Activated CD8-positive, alpha-beta T cell treated with anti-CD3 and anti-CD28 coated beads for 36 hours (primary cell): Measurements from ENCODE around the gene DCAF12. TPM values are rescaled to one million over a fixed set of nuclear protein-coding genes. Genes with fewer than 3 reads are reported as not detected.

Source experiments
- ATAC-seq: fragments of 200-7000 bp; cut with Tn5 transposase; one replicate; pipeline ENCODE4 v1.10.0; 2021; ENCODE audit warnings: mild to moderate bottlenecking, moderate library complexity
- CTCF ChIA-PET: fragments of 350-600 bp; sonication (Branson Sonifier 250); formaldehyde crosslinking; loops from one replicate; lab custom pipeline; 2021; ENCODE audit warnings: antibody characterized with exemption; lab: Charles Lee
- POLR2A ChIA-PET: fragments of 350-600 bp; sonication (Branson Sonifier 250); formaldehyde crosslinking; loops from one replicate; lab custom pipeline; 2021; ENCODE audit warnings: antibody characterized with exemption; lab: Charles Lee
- DNase-seq: peaks from one replicate; pipeline ENCODE4 v3.0.0-alpha.2; 2020
- H3K27ac Mint-ChIP-seq: one replicate; pipeline ENCODE4 v1.8.0; 2021; ENCODE audit warnings: mild to moderate bottlenecking, mixed read lengths
- H3K27me3 Mint-ChIP-seq: one replicate; pipeline ENCODE4 v1.8.0; 2021; ENCODE audit warnings: mixed read lengths
- H3K36me3 Mint-ChIP-seq: one replicate; pipeline ENCODE4 v1.8.0; 2021; ENCODE audit warnings: low read depth, mixed read lengths
- H3K4me1 Mint-ChIP-seq: one replicate; pipeline ENCODE4 v1.8.0; 2021; ENCODE audit warnings: low read depth, mixed read lengths
- H3K4me3 Mint-ChIP-seq: one replicate; pipeline ENCODE4 v1.8.0; 2021; ENCODE audit warnings: mild to moderate bottlenecking, moderate library complexity, mixed read lengths
- H3K9me3 Mint-ChIP-seq: one replicate; pipeline ENCODE4 v1.8.0; 2021; ENCODE audit warnings: mixed read lengths
- intact Hi-C: fragments of 100-400 bp; cut with micrococcal nuclease; formaldehyde crosslinking; loops from one replicate; pipeline ENCODE4 v1.10.0; 2022
- total RNA-seq, 2 experiments: library from RNA; stranded (reverse); gene quantifications; one replicate each; pipeline ENCODE4 v1.2.3, GENCODE V29; 2021
- TF ChIP-seq, protein P1 (sequence below): fragments of 200-600 bp; IDR thresholded peaks from one replicate; pipeline ENCODE4 v1.8.0; 2022; ENCODE audit warnings: antibody characterized with exemption, mild to moderate bottlenecking

The DCAF12 gene
- total RNA-seq, 2 experiments from 2014 or later, result 30.5 to 34.7 TPM

- intact Hi-C loops, result loop anchor here (10.0 kb wide), 1 partner anchor 131 kb away; no protein-coding TSS in a partner anchor
- TF ChIP-seq, protein P1, sequence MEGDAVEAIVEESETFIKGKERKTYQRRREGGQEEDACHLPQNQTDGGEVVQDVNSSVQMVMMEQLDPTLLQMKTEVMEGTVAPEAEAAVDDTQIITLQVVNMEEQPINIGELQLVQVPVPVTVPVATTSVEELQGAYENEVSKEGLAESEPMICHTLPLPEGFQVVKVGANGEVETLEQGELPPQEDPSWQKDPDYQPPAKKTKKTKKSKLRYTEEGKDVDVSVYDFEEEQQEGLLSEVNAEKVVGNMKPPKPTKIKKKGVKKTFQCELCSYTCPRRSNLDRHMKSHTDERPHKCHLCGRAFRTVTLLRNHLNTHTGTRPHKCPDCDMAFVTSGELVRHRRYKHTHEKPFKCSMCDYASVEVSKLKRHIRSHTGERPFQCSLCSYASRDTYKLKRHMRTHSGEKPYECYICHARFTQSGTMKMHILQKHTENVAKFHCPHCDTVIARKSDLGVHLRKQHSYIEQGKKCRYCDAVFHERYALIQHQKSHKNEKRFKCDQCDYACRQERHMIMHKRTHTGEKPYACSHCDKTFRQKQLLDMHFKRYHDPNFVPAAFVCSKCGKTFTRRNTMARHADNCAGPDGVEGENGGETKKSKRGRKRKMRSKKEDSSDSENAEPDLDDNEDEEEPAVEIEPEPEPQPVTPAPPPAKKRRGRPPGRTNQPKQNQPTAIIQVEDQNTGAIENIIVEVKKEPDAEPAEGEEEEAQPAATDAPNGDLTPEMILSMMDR, result no peak
- peak; percentile 12 for ATAC-seq
- peak; percentile 50 for DNase-seq
- CTCF ChIA-PET, result no interaction called here
- no peaks in the 10 kb centered on the region for H3K9me3 Mint-ChIP-seq
- H3K4me3 Mint-ChIP-seq, result peak overlapping the region; percentile 98
- peaks cover 45% of the 10 kb centered on the region for H3K4me1 Mint-ChIP-seq
- peaks cover 45% of the 10 kb centered on the region for H3K36me3 Mint-ChIP-seq
- no peaks in the 10 kb centered on the region for H3K27me3 Mint-ChIP-seq
- POLR2A ChIA-PET, result no interaction called here
- peak overlapping the region; percentile 97 for H3K27ac Mint-ChIP-seq
These were observed 2.8 kb downstream of the DCAF12 start for GRCh38 chr9:34123682-34124081.

- H3K9me3 Mint-ChIP-seq, result no peaks in the 10 kb centered on the region
- DNase-seq (no peak), ATAC-seq (no peak)
- POLR2A ChIA-PET, result no interaction called here
- H3K27ac Mint-ChIP-seq, result no peak overlapping the region
- no peak overlapping the region for H3K4me3 Mint-ChIP-seq
- no peaks in the 10 kb centered on the region for H3K27me3 Mint-ChIP-seq
- TF ChIP-seq, protein P1, result no peak
- peaks cover 47% of the 10 kb centered on the region for H3K36me3 Mint-ChIP-seq
- intact Hi-C loops, result loop anchor here (10.0 kb wide), 1 partner anchor 133 kb away; no protein-coding TSS in a partner anchor
- peaks cover 42% of the 10 kb centered on the region for H3K4me1 Mint-ChIP-seq
- CTCF ChIA-PET, result interaction anchor here (1.1 kb wide), 1 partner anchor 131 kb away, joined by 3 read pairs; no protein-coding TSS in a partner anchor
These were observed 4.5 kb downstream of the DCAF12 start for GRCh38 chr9:34121996-34122395.

- Mint-ChIP-seq H3K27ac (no peak overlapping the region), H3K27me3 (no peaks in the 10 kb centered on the region), H3K9me3 (no peaks in the 10 kb centered on the region), H3K36me3 (peaks cover 48% of the 10 kb centered on the region), H3K4me3 (no peak overlapping the region), H3K4me1 (peaks cover 35% of the 10 kb centered on the region)
- ChIA-PET POLR2A (interaction anchor here (0.5 kb wide), 1 partner anchor 167 kb away, joined by 3 read pairs; no protein-coding TSS in a partner anchor), CTCF (interaction anchor here (1.1 kb wide), 1 partner anchor 257 kb away, joined by 3 read pairs; the partner anchor contains the start of gene MYORG)
- TF ChIP-seq, protein P1, result no peak
- DNase-seq (no peak), ATAC-seq (no peak)
- intact Hi-C loops, result loop anchor here (10.0 kb wide), 1 partner anchor 135 kb away; no protein-coding TSS in a partner anchor
These were observed 6.8 kb downstream of the DCAF12 start for GRCh38 chr9:34119713-34120112.

GRCh38 chr9:34114436-34114835 is 12.1 kb downstream of the DCAF12 start:
- CTCF ChIA-PET, result interaction anchor here (0.8 to 1.0 kb wide), 2 partner anchors 41 to 139 kb away, joined by 3 read pairs; no protein-coding TSS in a partner anchor

DNA sequence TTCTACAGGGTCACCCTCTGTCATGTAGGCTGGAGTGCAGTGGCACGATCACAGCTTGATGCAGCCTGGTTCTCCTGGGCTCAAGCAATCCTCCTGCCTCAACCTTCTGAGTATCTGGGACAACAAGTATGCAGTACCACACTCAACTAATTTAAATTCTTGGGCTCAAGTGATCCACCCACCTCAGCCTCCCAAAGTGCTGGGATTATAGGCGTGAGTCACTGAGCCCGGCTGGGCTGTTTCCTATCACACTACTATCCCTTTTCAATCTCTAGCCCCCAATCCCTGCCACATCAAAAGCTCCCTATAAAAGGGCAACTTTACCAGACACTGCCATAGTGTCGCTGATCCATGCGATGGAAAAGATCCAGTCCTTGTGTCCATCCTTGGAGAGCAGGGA is 20.4 kb downstream of the DCAF12 start:
- POLR2A ChIA-PET, result no interaction called here
- Mint-ChIP-seq H3K27ac (no peak overlapping the region), H3K36me3 (peaks cover 22% of the 10 kb centered on the region), H3K4me1 (peaks cover 10% of the 10 kb centered on the region), H3K9me3 (no peaks in the 10 kb centered on the region), H3K27me3 (no peaks in the 10 kb centered on the region), H3K4me3 (no peak overlapping the region)
- DNase-seq (no peak), ATAC-seq (no peak)
- TF ChIP-seq, protein P1, result no peak
- CTCF ChIA-PET, result no interaction called here
- intact Hi-C loops, result no loop called here

More at GRCh38 chr9:34114436-34114835, 12.1 kb downstream of the DCAF12 start:
- intact Hi-C loops, result no loop called here
- no peak overlapping the region for H3K4me3 Mint-ChIP-seq
- peaks cover 6% of the 10 kb centered on the region for H3K4me1 Mint-ChIP-seq
- DNase-seq (no peak), ATAC-seq (no peak)
- TF ChIP-seq, protein P1, result no peak
- no peaks in the 10 kb centered on the region for H3K27me3 Mint-ChIP-seq
- no peak overlapping the region for H3K27ac Mint-ChIP-seq
- H3K36me3 Mint-ChIP-seq, result peaks cover 27% of the 10 kb centered on the region
- POLR2A ChIA-PET, result interaction anchor here (0.9 kb wide), 1 partner anchor 41 kb away, joined by 4 read pairs; no protein-coding TSS in a partner anchor
- H3K9me3 Mint-ChIP-seq, result no peaks in the 10 kb centered on the region
